ENCODE measurements around the gene ADAM15.
A peak's percentile ranks its signal among the peaks of the same experiment; 100 is the strongest.

The ADAM15 gene

GRCh38 chr1:155011437-155012025 lies 39.6 kb upstream of the ADAM15 start:
- DNase-seq, result no peak

GRCh38 chr1:155012026-155012546 lies 39.0 kb upstream of the ADAM15 start:
- DNase-seq, result peak in 12 of 14 donors; percentile 18 to 93 (median 70)

GRCh38 chr1:155012776-155013602 lies 38.1 kb upstream of the ADAM15 start:
- DNase-seq, result no peak

GRCh38 chr1:155013632-155014031 lies 37.5 kb upstream of the ADAM15 start:
- no peak for DNase-seq

GRCh38 chr1:155014709-155015508 lies 36.2 kb upstream of the ADAM15 start:
- DNase-seq, result no peak

- DNase-seq, result no peak
These were observed 35.4 kb upstream of the ADAM15 start for GRCh38 chr1:155015527-155016230.

GRCh38 chr1:155016231-155016831 lies 34.8 kb upstream of the ADAM15 start:
- no peak for DNase-seq

GRCh38 chr1:155017041-155017945 lies 33.8 kb upstream of the ADAM15 start:
- DNase-seq, result peak in 13 of 14 donors; percentile 60 to 89 (median 79)

GRCh38 chr1:155017946-155018316 lies 33.2 kb upstream of the ADAM15 start:
- no peak for DNase-seq

- no peak for DNase-seq
These were observed 32.3 kb upstream of the ADAM15 start for GRCh38 chr1:155018617-155019348.

- DNase-seq, result no peak
These were observed 31.5 kb upstream of the ADAM15 start for GRCh38 chr1:155019377-155020245.

- DNase-seq, result no peak
These were observed 28.8 kb upstream of the ADAM15 start for GRCh38 chr1:155022136-155022926.

GRCh38 chr1:155022927-155023236 lies 28.2 kb upstream of the ADAM15 start:
- DNase-seq, result no peak

- no peak for DNase-seq
These were observed 27.5 kb upstream of the ADAM15 start for GRCh38 chr1:155023627-155024026.

- DNase-seq, result no peak
These were observed 26.8 kb upstream of the ADAM15 start for GRCh38 chr1:155024315-155024714.

GRCh38 chr1:155026154-155026553 lies 25.0 kb upstream of the ADAM15 start:
- no peak for DNase-seq

GRCh38 chr1:155026588-155026987 lies 24.5 kb upstream of the ADAM15 start:
- DNase-seq, result no peak

GRCh38 chr1:155029513-155030242 lies 21.4 kb upstream of the ADAM15 start:
- no peak for DNase-seq

All from C1 segment of cervical spinal cord (tissue), 14 donors.